ENCODE measurements around the gene OR2A12.

GRCh38 chr7:144109283-144109682, 23.2 kb downstream of the OR2A12 start, which contains the start of gene OR2A2:
- TF ChIP-seq TAF1 (IDR thresholded peaks at IDR 0.05; ENCODE audit: borderline replicate concordance, low read depth, low read length) (no peak), CTCF (IDR thresholded peaks at IDR 0.05) (no peak), POLR2AphosphoS5 (IDR thresholded peaks at IDR 0.05; ENCODE audit: low read depth, low read length) (no peak), RAD21 (IDR thresholded peaks at IDR 0.05; ENCODE audit: low read length) (no peak), EP300 (IDR thresholded peaks at IDR 0.05; ENCODE audit: borderline replicate concordance in 1 of 2, low read depth in 1 of 2, low read length in 1 of 2) (no peak), MAX (IDR thresholded peaks at IDR 0.05; ENCODE audit: low read depth) (no peak), RXRA (IDR thresholded peaks at IDR 0.05; ENCODE audit: borderline replicate concordance, low read depth) (no peak)

Data from SK-N-SH (cell line).